NCI-H748 treated with DMSO at 0.1 percent for 48 hours (cell line): ENCODE data around the gene ZDHHC20.
A peak's percentile ranks its signal among the peaks of the same experiment; 100 is the strongest.

ENCODE experiments used
- DNase-seq: peaks from one replicate; lab custom pipeline; 2025; lab: John Stamatoyannopoulos, UW

The ZDHHC20 gene

GRCh38 chr13:21326155-21327031, 132.7 kb downstream of the ZDHHC20 start:
- DNase-seq = peak; percentile 24

- no peak for DNase-seq
Measured at GRCh38 chr13:21324803-21325202, 134.3 kb downstream of the ZDHHC20 start.

GRCh38 chr13:21322988-21323387, 136.1 kb downstream of the ZDHHC20 start:
- DNase-seq = no peak
